Measurements from ENCODE around the gene DGKZ. TPM values are rescaled to one million over a fixed set of nuclear protein-coding genes. Genes with fewer than 3 reads are reported as not detected.
A peak's percentile ranks its signal among the peaks of the same experiment; 100 is the strongest.

Gene DGKZ
- total RNA-seq, 1 donor: 325 TPM

- DNase-seq (ENCODE audit: low read depth in 2 of 3, low spot score in 2 of 3): no peak
Observed at GRCh38 chr11:46343520-46343919, 3.7 kb upstream of the DGKZ start.

DNA sequence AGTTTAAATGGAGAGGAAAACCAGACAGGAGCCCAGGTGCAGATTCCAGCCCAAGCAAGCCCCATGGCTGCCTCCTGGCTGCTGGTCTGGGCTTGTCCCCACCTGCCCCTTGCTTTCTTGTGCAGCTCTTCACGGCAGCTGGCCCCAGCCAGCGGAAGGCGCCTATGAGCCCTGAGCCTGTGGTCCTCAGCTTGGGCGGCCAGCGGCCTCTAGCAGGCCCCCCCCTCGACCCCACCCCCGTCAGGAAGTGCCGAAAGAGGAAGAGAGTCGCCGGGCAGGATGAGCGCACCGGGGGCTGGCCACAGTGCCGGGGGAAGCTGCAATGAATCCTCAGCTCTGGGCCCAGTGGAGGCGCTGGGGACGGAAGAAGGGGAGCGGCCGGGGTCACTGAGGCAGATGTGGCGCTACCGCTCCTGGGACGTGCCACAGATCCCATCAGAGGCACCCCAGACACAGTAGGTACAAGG lies 2.1 kb upstream of the DGKZ start:
- DNase-seq (ENCODE audit: low read depth in 2 of 3, low spot score in 2 of 3): peak in 2 of 3 donors; percentile 62 to 67

- no peak for DNase-seq (ENCODE audit: low read depth in 2 of 3, low spot score in 2 of 3)
Observed at GRCh38 chr11:46345881-46346484, 1.3 kb upstream of the DGKZ start.

DNA sequence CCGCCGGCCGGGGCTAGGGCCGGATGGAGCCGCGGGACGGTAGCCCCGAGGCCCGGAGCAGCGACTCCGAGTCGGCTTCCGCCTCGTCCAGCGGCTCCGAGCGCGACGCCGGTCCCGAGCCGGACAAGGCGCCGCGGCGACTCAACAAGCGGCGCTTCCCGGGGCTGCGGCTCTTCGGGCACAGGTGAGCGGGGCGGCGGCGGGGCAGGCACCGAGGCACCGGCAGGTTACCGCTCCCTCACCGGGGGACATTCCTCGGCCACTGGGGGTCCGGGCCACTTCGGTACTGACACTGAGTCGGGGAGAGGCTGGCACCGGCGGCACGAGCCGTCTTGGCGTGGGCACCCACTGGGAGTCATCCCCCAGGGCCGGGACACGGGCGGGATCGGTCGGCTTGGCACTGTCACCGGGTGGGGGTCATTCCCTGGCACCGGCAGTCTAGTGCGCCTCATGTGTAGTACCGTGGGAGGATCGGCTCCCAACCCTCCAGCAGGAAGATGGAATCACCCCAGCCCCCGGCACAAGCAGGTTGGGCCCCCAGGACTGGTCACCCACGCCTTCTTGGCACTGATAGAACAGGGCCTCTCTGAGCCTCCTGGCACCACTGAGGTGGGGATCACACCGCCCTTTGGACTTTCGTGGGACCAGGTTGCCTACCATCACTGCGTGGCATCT lies 511 bp downstream of the DGKZ start:
- no peak for DNase-seq (ENCODE audit: low read depth in 2 of 3, low spot score in 2 of 3)

DNA sequence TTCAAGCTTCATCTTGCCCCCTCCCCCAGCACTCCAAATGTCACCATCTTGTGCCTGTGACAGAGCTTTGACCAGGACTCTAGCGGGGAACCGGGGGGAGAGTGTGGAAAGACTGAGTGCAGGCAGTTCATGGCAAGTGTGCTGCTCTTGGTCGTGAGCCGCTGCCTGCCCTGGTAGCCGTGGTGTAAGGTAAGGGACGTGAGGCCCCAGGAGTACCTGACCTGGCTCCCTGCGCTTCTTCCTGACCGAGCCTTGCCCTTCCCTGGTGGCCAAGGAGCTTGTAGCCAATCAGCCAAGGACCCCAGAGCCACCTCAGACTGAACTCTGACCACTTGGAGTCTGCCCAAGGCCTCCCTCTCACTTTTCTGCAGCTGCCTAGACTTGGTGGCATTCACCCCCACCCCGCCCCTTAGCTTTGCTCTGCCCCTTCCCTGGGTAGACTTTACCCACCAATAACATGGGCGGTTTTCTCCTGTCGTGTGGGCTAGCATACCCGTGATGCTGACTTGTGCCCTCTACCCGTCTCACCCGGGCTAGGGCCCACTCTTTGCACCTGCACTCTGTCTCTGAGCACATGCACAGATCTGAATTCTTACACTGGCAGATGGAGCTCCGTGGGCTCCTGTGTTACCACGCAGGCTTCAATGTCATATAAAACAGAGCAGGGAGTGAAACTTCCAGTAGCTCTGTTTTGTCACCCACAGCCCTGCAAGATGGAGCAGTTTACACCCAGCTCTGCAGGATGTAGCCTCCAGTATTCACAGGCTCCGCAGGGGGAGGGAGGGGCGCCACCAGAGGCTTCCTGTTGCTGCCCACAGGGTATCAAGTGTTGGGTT lies 1.5 kb downstream of the DGKZ start:
- DNase-seq (ENCODE audit: low read depth in 2 of 3, low spot score in 2 of 3): peak in 1 of 3 donors; percentile 46

GRCh38 chr11:46350695-46351094 lies 3.4 kb downstream of the DGKZ start:
- no peak for DNase-seq (ENCODE audit: low read depth in 2 of 3, low spot score in 2 of 3)

GRCh38 chr11:46351148-46351547 lies 3.9 kb downstream of the DGKZ start:
- DNase-seq (ENCODE audit: low read depth in 2 of 3, low spot score in 2 of 3): no peak

GRCh38 chr11:46351606-46352005 lies 4.3 kb downstream of the DGKZ start:
- DNase-seq (ENCODE audit: low read depth in 2 of 3, low spot score in 2 of 3): no peak

GRCh38 chr11:46352063-46352841 lies 5.0 kb downstream of the DGKZ start:
- DNase-seq (ENCODE audit: low read depth in 2 of 3, low spot score in 2 of 3): peak; percentile 63 to 71 (median 70)

DNA sequence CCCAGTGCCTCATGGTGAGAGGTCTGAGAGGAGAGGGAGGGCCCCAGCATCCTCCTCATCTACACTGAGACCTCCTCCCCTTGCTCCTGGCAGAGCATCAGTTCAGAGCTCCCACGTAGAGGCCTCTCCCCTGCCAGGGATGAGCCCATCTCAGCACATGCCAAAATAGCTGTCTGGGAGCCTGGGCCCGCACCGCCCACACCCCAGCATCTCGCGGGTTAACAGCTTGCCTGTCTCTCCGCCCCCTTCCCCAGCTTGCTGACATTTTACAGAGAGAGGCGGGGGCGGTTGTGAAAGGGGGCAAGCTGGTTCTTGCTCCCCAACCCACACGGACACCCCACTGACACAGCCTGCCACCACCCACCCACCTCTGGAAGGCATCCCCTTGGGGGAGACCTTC lies 6.4 kb downstream of the DGKZ start:
- no peak for DNase-seq (ENCODE audit: low read depth in 2 of 3, low spot score in 2 of 3)

- no peak for DNase-seq (ENCODE audit: low read depth in 2 of 3, low spot score in 2 of 3)
Observed at GRCh38 chr11:46356924-46357482, 9.7 kb downstream of the DGKZ start.

- DNase-seq (ENCODE audit: low read depth in 2 of 3, low spot score in 2 of 3): no peak
Observed at GRCh38 chr11:46357483-46357936, 10.2 kb downstream of the DGKZ start.

DNA sequence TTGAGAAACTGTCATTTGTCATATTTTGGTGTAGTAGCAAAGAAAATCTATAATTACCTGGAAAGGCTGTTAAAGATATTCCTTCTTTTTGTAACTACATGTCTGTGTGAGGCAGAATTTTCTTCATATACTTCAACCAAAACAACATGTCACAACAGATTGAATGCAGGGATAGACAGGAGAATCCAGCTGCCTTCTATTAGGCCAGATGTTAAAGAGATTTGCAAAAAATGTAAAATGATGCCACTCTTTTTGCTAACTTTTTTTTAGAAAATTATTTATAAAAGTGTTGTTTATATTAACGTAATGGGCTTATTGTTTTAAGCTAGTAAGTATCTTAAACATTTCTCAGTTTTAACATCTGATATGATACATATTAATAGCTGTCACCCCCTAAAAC lies 12.7 kb downstream of the DGKZ start:
- no peak for DNase-seq (ENCODE audit: low read depth in 2 of 3, low spot score in 2 of 3)

DNA sequence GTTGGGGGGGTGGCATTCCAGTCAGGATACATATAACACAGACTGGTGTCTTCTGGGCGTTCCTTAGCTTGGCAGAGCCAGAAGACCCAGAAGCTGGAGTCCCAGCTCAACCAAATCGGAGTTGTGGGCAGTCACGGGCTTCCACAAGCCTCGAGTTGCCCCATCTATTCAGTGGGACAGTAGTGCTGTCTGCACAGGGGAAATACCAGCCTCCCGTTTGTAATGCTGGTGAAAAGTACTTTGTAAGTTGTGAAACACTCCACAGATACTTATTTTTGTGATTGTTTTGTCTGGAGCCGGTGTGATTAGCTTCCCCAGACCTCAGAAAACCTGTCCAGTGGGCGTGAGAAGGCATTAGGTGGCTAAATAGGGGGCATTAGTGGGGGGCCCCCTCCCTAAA lies 13.6 kb downstream of the DGKZ start:
- no peak for DNase-seq (ENCODE audit: low read depth in 2 of 3, low spot score in 2 of 3)

GRCh38 chr11:46361283-46362155 lies 14.3 kb downstream of the DGKZ start:
- peak in 2 of 3 donors; percentile 81 to 86 for DNase-seq (ENCODE audit: low read depth in 2 of 3, low spot score in 2 of 3)

DNA sequence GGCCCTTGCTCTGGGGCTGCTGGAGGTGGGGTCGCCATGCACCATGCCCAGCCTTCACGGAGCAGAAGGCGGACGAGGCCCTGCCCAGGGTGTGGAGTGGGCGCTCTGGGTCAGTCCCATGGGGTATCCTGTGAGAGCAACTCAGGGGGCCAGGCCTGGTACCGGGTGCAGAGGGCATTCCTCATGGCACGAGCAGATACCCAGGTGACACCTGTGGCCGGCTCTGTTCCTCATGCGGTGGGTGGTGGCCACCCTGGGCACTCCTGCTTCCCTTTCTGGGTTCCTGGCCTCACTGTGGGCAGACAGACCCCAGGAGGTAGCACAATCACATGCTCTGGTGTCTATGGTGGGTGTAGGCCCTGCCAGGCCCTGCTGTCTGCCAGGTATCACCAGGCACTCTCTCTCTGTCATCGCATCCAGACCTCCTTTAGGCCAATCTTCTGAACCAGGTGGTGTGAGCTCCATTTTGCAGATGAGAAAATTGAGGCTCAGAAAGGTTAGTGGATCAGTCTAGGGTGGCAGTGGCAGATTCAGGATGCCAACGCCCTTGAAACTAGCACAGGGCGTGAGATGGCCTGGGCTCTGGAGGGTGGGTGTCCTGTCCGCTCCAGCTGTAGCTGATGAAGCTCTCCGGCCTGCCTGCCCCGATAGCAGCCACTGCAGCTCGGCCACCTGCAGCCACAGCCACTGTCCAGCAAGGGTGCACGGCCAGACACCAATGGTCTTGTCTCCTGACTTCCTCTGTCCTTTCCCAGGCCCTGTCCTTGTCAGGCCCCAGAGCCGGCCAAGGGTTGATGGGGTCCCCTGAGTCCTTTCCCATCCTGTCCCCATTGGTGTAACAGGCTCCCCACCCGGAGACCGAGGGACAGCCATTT lies 15.1 kb downstream of the DGKZ start:
- DNase-seq (ENCODE audit: low read depth in 2 of 3, low spot score in 2 of 3): no peak

GRCh38 chr11:46363031-46363407 lies 15.8 kb downstream of the DGKZ start:
- no peak for DNase-seq (ENCODE audit: low read depth in 2 of 3, low spot score in 2 of 3)

- DNase-seq (ENCODE audit: low read depth in 2 of 3, low spot score in 2 of 3): no peak
Observed at GRCh38 chr11:46363455-46364005, 16.3 kb downstream of the DGKZ start.

All from hematopoietic multipotent progenitor cell (in vitro differentiated cells).